ENCODE data around the gene TAB2.

GRCh38 chr6:149433405-149433804, 115.9 kb downstream of the TAB2 start:
- no peak for TF ChIP-seq CTCF (IDR thresholded peaks at IDR 0.05)
- no peak for TF ChIP-seq MYC (IDR thresholded peaks at IDR 0.05; ENCODE audit: borderline replicate concordance, low read length)
- no peak for TF ChIP-seq EP300 (IDR thresholded peaks at IDR 0.05)
- TF ChIP-seq POLR2A (IDR thresholded peaks at IDR 0.05; ENCODE audit: low read length) = no peak
- TF ChIP-seq RAD21 (conservative IDR thresholded peaks at IDR 0.05 in 1 of 2, IDR thresholded peaks at IDR 0.05 in 1 of 2) = no peak
